ENCODE data around the gene CRACDL.

The CRACDL gene

DNA sequence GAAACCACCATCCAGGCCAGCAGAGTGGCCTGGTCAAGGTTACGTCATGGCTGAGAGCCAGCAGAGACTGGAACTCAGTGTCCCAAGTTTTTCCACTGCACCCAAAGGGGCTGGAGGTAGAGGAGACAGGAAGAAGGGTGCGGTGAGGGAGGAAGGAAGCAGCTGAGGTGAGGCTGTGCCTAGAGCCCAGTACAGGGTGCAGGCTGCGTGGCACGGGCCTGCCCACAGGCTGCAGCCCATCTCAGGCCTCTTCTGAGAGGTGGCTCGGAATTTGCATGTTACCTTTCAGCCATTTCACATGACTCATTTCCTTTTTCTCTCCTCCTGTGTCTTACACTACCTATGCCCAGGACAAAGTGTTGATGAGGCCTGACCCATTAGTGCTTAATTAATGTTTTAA is 191.4 kb downstream of the CRACDL start:
- no peak for DNase-seq

Data from stimulated activated naive CD4-positive, alpha-beta T cell (primary cell).